Activated CD8-positive, alpha-beta memory T cell treated with anti-CD3 and anti-CD28 coated beads for 24 hours (primary cell): ENCODE data around the gene GAS7.

Source experiments
- DNase-seq: peaks from one replicate; pipeline ENCODE4 v3.0.0-alpha.2; 2020

GAS7 gene

DNA sequence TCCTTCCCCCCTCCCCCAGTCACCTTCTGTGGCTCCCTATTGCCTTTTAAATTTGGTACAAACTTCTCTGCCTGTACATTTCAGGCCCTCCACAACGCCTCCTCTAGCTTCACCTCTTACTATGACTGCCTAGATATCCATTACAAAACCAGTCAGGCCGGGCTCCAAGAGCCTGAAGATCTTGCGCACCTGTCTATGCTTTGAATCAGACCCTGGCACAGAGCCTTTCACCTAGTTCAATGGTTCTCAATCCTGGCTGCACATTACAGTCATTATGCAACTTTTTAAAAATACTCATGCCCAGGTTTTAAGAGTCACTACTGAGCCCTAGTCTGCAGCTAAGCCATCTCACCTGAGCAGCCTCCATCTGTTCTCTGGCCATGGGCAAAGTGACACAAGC, 1.6 kb upstream of the GAS7 start:
- DNase-seq = no peak

DNA sequence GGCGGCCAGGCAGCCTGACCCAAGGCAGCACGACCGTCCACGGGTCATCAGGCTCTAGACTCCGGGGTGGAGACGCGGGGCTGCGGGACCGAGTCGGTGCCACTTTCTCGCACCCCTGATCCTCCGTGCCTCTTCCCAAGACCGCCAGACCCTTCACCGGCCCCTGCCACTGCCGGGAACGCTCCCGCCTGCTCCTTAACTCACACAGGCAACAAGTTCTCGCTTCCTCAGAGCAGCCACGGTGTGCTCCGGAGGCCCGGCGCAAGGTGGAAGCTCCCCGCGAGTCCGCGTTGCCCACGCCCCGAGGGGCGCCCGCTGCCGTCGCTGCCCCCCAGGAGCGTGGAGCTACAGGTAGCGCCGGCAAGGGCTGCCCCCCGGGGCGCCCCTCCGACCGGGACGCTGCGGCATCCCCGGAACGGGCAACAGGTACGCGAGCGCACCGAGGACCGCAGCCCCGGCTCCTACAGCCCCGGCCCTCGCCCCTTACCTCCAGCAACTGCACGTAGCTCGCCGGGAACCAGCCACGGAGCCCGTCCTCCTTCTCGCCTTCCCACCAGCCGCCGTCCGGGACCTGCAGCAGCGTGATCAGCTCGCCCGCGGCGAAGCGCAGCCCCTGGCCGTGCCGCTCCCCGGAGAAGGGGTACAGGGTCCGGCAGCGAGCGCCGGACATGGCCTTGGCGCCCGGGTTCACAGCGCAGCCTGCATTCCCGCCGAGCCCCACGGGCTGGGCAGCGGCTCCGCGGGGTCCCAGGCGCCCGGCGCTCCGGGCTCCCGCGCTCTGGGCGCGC, 491 bp downstream of the GAS7 start:
- peak; percentile 59 for DNase-seq

DNA sequence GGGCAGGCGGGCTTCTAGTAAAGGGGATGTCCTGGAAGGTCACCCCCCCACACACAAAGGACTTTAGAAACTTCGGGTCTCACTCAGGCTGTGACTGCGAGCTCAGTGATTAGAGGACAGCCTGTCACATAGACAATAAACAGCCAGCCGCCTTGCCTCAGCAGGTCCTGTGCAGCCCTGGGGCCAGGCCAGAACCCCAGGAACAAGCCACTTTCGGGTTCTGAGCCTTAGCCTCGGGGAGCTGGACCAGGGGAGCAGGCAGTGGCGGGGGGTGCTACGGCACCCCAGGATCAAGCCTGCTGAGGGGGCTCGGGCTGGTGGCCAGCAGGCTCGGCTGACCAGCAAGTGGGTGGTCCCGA, 1.1 kb downstream of the GAS7 start:
- no peak for DNase-seq

DNA sequence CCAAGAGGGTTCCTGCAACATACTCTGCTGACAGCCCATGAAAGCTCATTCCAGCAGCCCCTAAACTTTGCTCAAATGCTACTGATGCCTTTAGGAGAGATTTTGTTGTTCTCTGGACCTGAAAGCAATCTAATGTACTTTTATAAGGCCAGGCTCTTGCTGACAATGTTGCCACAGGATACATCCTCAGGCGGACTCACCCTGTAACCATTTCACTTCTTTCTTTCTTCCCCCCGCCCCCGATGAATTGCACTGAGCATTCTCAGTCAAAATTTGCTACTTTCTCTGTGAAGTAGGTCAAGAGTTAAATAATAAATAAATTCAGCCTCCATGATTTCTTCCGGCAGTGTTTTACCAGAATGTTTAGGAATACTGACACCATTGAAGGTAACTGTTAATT, 1.5 kb downstream of the GAS7 start:
- DNase-seq = no peak

DNA sequence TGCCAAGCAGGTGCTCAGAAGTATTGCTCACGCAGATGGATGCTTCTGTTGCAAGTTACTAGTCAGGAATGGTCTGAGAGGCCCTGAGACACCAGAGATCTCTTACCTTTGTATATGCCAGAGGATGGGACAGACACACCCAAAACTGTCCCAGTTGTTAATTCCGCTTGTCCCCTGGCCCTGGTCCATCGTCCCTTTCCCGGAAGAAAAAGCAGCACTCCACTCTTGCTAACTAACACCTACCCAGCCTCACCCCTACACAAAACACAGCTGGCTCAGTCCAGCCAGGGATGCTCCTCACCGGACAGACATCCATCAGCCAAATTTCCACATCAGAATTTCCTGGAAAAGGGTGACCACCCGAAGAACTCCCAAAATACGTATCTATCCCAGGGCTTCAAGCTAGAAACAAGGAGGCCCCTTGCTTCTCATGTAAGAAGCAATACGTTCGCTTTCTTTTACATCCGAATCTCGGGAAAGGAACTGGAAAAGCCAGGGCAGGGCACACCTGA, 2.0 kb downstream of the GAS7 start:
- no peak for DNase-seq

DNA sequence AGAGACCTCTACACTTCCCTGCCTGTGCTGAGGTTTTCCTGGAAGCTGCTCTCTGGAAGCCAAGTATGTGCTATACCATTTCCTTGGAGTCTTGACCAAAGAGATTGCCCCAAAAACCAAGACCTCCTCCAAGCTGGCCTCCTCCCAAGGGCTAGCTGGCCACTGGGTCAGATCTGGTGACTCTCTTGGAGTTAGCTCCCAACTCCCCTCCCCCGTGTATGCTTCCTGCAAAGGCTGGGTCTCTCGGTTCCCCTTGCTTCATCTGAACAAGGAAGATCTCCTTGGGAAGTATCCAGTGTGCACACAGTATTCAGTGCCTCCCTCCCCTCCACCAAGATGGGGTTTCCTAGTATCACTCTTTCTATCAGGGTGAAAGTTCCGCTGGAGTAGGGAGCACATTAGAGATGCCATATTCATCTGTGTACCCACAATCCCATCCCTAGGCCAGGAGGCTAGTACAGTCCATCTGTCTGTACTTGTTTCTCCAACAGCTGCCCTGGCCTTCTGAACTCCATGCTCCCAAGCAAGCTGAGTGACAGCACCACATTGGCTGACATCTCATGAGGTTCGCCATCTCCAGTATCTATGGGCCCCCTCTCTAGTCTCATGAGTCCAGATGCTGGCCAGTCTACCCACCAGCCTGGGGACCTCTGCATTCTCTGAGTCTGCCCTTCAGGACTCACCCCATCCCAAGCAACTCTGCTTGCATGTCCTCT, 3.2 kb downstream of the GAS7 start:
- DNase-seq = no peak

DNA sequence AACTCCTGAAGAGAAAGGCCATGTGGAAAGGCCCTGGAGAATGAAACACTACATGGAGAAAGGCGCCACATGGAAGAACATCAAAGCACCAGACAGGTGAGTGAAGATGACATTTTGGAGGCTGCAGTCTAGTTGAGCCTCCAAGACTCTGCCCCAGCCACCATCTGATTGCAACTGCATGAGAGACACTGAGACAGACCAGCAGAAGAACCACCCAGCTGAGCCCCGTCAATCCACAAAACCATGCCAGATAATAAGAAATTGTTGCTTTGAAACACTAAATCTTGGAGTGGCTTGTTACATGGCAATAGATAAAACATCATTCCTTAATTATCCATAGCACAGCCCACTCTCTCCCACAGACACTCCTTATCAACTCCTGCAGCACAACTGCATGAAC, 4.8 kb downstream of the GAS7 start:
- DNase-seq = no peak

DNA sequence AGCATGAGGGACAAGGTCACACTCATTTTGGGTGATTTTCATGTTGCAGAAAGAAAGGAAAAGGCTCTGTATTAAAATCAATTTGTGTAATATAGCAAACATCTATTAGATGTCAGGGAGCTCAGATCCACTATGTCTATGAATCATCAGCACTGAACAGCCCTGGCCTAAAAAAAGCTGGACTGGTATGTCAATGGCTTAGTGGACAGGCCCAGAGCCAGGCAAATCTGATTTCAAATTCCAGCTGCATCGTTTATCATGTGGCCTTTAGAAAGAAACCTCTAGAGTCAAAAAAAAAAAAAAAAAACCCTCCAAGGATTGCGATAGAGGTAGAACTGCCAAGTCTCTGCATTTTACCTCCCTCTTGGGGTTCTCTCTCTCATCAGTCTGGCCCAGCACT, 5.4 kb downstream of the GAS7 start:
- DNase-seq = no peak

DNA sequence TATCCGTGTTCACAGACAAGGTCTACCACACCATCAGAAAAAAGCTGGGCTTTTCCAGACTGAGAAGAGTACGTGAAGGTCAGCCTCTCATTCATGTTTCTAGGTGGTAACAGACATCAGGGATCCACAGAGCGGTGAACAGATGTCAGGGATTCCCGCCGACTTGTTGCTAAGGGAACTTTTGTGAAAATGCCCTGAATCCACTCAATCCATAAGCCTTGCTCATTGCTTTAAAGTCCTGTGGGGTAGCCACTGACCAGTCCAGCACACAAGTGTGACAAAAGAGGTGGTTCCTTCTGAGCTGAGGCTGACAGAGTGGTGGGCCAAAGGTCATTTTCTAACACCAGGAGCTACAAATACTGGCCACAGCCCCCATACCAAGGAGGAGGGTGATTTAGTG, 5.9 kb downstream of the GAS7 start:
- no peak for DNase-seq

DNA sequence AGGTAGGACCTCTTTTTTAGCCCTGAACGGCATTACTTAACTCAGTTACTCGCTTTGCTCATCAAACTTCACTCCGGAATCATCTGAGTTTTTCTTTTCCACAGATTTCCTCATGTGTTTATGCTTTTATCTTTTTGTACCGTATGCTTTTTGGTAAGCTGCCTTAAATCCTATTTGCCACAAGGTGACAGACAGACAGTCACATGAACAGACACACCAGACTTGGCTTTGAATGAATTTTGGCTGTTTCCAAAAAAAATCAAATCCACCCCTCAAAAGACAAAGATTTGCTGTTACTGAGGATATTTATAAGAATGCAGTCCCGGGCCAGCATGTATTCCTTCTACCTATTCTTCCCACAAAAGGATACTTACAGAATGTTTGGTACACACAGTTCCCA, 10.9 kb downstream of the GAS7 start:
- no peak for DNase-seq

DNA sequence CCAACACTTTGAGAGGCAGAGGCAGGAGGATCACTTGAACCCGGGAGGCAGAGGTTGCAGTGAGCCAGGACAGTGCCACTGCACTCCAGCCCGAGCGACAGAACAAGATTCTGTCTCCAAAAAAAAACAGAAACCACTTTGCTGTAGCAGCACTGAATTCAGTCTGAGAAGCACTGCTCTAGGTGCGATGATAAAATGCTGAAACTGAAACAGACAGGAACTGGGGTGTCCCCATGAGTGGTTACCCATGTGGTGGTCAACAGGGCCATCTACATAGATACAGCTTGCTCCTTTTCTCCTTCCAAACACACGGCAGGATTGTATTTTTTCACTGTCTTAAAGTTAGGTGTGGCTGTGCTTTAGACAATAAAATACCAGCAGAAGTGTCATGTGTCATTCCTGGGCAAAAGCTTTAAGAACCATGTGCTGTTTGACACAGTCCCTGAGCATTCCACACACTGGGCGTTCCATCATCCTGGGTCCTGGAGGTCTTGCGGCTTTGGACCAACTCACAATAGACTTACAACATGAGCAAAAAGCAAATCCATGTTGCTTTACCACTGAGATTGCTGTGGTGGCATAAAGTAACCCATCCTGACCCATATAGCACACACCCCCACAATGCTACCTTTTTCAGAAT, 11.5 kb downstream of the GAS7 start:
- no peak for DNase-seq

DNA sequence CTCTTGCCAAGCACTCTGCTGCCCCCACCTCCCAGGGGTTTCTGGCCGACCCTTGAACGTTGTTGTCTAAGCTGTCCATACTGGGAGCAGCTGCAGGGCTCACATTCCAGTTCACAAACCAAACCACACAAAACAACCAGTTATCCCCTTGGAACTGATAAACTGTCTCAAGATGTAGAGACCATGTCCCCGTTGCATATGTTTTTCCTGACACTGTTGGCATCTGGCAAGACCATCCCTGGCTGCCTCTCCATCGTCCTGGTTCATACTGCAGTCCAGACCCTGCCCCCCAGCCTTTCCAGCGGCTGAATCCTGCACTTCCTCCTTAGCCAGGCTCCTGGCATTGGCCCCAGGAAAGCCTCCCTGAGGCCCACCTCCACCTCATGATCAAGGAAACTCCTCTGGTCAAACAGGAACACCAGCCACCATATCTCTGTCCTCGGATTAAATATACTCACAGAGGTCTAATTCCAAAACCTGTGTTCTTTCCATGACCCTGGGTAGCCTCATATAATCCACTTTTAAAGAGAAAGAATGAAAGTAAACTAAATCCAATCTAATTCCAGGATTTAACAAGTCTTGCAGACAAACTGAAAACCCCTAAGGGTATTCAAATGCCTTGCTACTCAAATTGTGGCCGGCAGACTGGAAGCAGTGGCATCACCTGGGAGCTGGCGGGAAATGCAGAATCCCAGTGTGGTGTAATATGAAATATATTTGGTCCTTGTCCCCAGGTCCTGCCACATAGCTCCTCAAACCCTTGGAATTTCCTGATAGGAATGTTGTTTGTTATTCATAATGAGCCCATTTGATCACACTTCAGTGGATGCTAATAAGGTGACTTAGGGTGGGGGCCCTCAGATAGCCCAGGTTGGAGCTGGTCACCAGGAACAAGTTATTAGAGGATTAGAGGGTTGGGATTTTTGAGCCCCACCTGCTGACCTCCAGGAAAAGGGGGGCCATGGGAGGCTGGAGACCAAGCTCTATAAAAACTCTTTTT, 14.2 kb downstream of the GAS7 start:
- DNase-seq = no peak

DNA sequence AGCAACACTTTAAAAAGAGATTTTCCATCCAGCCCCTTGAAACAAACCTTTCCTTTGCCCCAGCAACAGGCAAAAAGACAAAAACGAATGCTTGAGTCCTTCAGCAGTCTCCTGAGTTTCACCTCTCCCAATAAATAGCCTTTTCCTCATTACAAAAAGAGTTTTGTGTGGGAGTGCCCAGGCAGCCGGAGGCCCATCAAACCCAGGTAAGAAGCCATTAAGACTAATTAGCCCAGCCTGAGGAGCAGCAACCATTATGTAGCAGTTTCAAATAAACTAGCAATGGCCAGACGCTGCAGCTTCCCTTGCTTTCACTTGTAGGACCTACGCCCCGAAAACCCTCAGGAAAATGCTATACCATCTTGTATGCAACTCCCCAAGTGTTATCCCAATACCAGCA, 15.6 kb downstream of the GAS7 start:
- no peak for DNase-seq

DNA sequence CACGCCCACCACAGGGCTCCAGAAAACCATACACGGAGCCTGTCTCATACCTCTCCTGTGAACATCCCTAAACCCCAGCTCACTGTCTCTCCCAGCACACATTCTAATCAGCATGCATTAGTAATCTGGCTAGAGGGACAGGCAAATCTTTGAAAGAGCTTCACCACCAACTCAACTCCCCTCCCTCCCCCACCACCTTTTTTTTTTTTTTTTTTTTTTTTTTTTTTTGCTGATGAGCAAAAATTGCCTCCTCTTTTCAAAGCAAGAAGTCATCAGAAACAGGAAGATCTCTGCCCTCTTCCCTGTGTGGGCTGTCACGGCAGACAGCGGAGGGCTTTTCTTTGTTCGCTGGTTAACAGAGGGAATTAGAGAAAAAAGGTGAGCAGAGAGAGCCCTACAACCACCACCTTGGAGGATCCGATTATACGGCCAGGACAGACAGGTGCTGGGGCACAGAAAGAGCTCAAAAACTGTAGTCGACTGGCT, 19.9 kb downstream of the GAS7 start:
- DNase-seq = no peak

DNA sequence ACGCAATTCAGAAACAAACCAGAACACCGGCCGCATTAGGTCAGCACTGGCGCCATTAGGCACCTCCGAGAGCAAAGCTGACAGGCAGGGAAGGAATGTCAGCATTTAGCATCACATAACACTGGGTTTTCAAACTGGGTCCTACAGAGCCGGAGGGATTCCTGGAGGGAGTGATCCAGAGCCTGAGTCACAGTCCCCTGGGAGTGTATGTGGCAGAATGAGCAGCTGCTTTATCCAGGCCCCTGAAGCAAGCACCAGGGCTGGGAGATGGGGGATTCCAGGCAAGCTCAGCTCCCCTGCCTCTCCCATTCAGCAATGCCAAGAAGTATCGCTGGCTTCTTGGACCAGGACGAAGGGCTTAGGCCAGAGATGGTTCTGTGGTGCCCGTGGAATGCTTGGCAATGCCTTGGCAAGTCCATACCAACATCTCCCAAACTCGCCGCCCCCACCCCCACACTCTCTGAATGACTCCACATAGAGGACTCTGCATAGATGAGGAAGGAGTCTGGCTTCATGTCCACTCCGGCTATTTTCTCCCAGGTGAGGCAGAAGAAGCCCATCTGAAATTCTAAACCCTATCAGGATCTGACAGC, 20.4 kb downstream of the GAS7 start:
- no peak for DNase-seq

DNA sequence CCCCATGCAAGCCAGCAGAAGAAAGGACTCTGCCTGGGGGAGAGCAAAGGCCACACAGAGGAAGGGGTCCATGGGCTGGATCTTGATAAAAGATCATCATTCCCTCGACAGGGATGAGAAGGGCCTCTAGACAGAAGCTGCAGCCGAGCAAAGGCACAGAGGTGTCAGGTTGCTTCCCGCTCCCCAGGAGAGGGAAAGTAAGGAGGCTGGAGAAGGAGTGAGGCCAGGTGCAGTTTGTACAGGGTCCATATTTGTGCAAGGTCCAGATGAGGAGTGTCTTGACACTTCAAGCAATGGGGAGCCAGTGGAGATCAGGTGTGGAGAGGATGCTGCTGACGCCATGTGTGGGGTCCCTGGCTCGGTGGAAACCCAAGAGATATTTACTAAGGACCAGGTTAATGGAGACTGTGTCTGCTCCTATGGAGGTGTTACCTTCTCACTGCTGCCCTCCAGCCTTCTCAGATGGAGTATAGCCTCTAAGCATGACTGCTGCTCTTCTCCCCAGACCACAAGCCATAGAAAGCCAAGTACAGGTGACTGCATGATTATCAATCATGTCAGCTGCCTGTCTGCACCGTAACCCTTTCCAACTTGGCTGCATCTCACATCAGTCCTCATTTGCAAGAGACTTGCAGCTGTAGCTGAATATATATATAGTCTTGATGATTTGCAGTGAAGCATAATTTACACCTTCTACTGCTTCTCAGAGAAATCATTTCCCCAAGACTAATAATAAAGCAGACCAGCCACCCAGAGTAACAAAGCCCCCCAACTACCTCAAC, 21.1 kb downstream of the GAS7 start:
- DNase-seq = no peak

DNA sequence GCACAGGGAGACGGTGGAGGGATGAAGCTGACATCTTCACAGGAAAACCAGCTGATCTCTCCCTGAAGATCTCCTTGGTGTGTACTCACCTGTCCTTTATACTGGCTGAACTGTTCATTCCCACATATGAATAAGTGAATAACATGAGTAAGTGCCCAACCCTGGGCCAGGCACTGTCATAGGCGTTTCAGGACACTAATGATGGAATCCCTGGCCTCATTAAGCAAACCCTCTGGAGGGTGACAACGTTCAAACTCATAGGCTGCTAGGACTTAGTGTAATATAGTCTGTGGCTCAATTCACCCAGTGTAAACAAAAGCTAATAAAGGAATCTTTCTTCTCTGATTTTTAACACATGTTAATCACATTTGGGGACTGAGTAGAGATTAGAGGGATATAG, 24.5 kb downstream of the GAS7 start:
- DNase-seq = no peak

DNA sequence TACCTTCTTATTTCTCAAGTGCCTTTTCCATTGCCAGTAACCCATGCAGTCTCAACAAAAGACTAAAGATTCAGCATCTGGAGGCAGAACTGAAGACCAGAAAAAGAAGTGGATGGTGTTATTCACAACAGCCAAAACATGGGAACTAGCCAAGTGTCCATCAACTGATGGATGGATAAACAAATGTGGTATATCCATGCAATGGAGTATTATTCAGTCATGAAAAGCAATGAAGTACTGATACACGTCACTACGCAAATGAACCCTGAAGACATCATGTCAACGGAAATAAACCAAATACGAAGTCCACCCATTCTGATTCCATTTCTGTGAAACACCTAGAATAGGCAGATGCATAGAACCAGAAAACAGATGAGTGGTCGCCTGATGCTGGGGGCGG, 25.6 kb downstream of the GAS7 start:
- DNase-seq = no peak

DNA sequence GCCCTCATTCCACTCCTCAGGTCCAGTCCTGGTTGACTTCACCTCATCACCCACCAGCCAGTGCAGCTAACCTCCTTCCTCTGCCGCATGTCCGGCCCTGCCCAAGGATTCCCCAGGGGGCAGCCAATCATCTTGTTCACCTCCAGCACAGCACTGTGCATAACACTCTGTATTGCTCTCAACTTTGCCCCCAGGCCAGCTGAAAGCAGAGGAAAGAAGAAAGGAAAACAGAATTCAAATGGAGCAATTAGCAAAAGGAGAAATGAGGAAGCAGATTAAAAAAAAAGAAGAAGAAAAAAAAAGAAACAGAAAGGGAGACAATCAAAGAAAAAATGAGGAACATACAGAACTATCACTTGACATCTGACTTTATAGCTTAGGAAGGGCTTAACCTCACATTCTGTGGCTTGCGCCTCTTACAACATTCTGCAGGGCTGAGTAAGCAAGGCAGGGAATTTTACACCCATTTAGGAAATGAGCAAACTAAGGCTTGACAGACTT, 26.1 kb downstream of the GAS7 start:
- DNase-seq = no peak

DNA sequence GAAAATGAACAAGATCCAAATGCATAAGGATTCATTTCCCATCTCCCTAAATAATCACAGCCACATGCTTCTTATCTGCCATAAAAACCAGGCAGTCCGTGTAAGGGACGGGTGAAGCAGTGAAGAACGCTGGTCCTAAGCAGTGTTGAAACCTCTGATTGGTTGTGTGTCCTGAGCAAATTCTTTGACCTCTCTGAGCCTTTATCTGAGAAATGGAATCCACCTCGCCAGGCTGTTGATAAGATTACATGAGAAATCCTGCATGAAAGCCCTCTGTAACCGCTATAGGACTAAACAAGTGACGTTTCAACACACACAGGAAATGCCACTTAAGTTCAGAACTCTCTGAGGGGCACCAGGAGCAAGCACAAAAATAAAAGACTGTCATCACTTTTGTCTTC, 26.8 kb downstream of the GAS7 start:
- DNase-seq = no peak

DNA sequence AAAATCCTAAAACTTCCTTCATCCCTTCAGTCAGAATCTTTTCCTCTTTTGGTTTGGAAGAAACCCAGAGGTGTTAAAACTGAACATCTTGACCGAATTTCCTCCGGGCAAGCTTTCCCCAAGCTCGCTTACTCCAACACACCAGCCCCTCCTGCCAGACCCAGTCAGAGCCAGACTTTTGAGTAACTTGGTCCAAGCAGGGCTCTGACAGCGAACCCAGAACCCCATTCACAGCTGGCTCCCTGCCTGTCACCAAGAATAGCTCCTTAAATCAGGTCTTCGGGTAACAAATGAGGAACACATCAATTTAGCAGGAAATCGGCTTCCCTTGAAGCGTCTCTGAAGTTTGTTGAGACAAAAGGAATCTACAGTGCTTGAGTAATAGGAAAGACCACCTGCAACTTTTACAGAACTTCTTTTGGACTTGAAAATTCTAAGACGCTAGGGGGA, 27.3 kb downstream of the GAS7 start:
- DNase-seq = no peak
